DND-41 (cell line): ENCODE data around the gene ITPR3.

Source experiments
- ATAC-seq: fragments of 200-7000 bp; cut with Tn5 transposase; 3 replicates; pipeline ENCODE4 v1.9.1; 2021; ENCODE audit warnings: low read depth; ENCODE audit not compliant: insufficient read depth
- DNase-seq: peaks from one replicate; pipeline ENCODE4 v3.0.0-alpha.2; 2020
- H2AFZ ChIP-seq: 2 replicates; pipeline ENCODE4 v1.6.0; 2012; ENCODE audit warnings: low read depth, low read length
- H3K27ac ChIP-seq: 2 replicates; pipeline ENCODE4 v1.5.1; 2012; ENCODE audit warnings: low read length, inconsistent platforms
- H3K27me3 ChIP-seq: fragments of 200-600 bp; sonication (generic); 2 replicates; pipeline ENCODE4 v1.6.0; 2012; ENCODE audit warnings: low read length, mild to moderate bottlenecking, inconsistent platforms; ENCODE audit not compliant: insufficient read depth, poor library complexity
- H3K36me3 ChIP-seq: 2 replicates; pipeline ENCODE4 v1.5.1; 2012; ENCODE audit warnings: low read length, inconsistent platforms; ENCODE audit not compliant: insufficient read depth
- H3K4me1 ChIP-seq: 2 replicates; pipeline ENCODE4 v1.5.1; 2012; ENCODE audit warnings: mild to moderate bottlenecking, low read length; ENCODE audit not compliant: insufficient read depth
- H3K4me2 ChIP-seq: 2 replicates; pipeline ENCODE4 v1.6.0; 2012; ENCODE audit warnings: mild to moderate bottlenecking, moderate library complexity, low read length, inconsistent platforms; ENCODE audit not compliant: insufficient read depth
- H3K4me3 ChIP-seq, 2 experiments: fragments of 200-600 bp in 1 of 2; shearing (Covaris generic) in 1 of 2; 2 replicates each; pipeline ENCODE4 v1.5.1; 2012 to 2016; ENCODE audit warnings: inconsistent platforms in 2 of 2, low read length in 2 of 2, mild to moderate bottlenecking in 2 of 2, low read depth in 1 of 2, moderate library complexity in 1 of 2
- H3K79me2 ChIP-seq: 2 replicates; pipeline ENCODE4 v1.6.0; 2012; ENCODE audit warnings: low read length, inconsistent platforms; ENCODE audit not compliant: insufficient read depth
- H3K9ac ChIP-seq: 2 replicates; pipeline ENCODE4 v1.6.0; 2012; ENCODE audit warnings: low read depth, mild to moderate bottlenecking, inconsistent platforms, low read length, moderate library complexity
- H3K9me3 ChIP-seq: 2 replicates; pipeline ENCODE4 v1.5.1; 2012; ENCODE audit warnings: low read length, moderate library complexity, mild to moderate bottlenecking, inconsistent platforms; ENCODE audit not compliant: insufficient read depth, severe bottlenecking
- H4K20me1 ChIP-seq: 2 replicates; pipeline ENCODE4 v1.6.0; 2012; ENCODE audit warnings: low read length; ENCODE audit not compliant: insufficient read depth
- EZH2 ChIP-seq: IDR thresholded peaks from 3 replicates; pipeline ENCODE4 v1.6.1; 2012; ENCODE audit warnings: borderline replicate concordance, low read depth, mild to moderate bottlenecking, moderate library complexity, low read length, inconsistent platforms; ENCODE audit not compliant: severe bottlenecking
- TF ChIP-seq, protein P1 (sequence below): IDR thresholded peaks from 2 replicates; pipeline ENCODE4 v1.5.1; 2012; ENCODE audit warnings: borderline replicate concordance, low read length, moderate library complexity, mild to moderate bottlenecking; ENCODE audit not compliant: poor library complexity, severe bottlenecking; ENCODE audit errors: extremely low read depth

ITPR3 gene

DNA sequence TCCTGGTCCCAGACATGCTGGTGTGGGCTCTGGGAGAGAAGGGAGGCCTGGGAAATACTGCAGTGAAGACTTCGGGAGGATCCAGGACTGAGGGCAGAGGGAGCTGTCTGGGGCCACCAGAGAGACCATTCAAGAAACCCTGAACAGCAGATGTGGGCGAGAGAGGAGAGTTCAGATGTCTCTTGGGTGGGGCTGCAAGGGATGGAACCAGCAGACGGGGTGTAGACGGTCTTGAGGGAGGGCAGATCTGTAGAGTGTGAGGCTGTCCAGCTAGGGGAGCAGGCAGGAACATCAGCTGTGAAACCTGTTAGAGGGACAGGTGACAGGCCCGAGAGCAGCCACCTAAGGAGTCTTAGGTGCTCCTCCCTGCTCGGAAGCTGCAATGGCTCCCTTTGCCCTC lies 38.9 kb downstream of the ITPR3 start:
- H3K9ac ChIP-seq: no peak overlapping the region
- H3K4me3 ChIP-seq: no peak overlapping the region
- H3K9me3 ChIP-seq: no peaks in the 10 kb centered on the region
- DNase-seq: no peak
- H3K27me3 ChIP-seq: no peaks in the 10 kb centered on the region
- TF ChIP-seq EZH2: no peak
- TF ChIP-seq, protein P1, sequence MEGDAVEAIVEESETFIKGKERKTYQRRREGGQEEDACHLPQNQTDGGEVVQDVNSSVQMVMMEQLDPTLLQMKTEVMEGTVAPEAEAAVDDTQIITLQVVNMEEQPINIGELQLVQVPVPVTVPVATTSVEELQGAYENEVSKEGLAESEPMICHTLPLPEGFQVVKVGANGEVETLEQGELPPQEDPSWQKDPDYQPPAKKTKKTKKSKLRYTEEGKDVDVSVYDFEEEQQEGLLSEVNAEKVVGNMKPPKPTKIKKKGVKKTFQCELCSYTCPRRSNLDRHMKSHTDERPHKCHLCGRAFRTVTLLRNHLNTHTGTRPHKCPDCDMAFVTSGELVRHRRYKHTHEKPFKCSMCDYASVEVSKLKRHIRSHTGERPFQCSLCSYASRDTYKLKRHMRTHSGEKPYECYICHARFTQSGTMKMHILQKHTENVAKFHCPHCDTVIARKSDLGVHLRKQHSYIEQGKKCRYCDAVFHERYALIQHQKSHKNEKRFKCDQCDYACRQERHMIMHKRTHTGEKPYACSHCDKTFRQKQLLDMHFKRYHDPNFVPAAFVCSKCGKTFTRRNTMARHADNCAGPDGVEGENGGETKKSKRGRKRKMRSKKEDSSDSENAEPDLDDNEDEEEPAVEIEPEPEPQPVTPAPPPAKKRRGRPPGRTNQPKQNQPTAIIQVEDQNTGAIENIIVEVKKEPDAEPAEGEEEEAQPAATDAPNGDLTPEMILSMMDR: no peak
- H2AFZ ChIP-seq: no peak overlapping the region
- no peaks in the 10 kb centered on the region for H3K79me2 ChIP-seq
- H3K4me1 ChIP-seq: no peaks in the 10 kb centered on the region
- ATAC-seq: no peak
- H3K4me2 ChIP-seq: no peak overlapping the region
- H3K36me3 ChIP-seq: peaks cover 72% of the 10 kb centered on the region
- H3K27ac ChIP-seq: no peak overlapping the region
- H4K20me1 ChIP-seq: peaks cover 25% of the 10 kb centered on the region

DNA sequence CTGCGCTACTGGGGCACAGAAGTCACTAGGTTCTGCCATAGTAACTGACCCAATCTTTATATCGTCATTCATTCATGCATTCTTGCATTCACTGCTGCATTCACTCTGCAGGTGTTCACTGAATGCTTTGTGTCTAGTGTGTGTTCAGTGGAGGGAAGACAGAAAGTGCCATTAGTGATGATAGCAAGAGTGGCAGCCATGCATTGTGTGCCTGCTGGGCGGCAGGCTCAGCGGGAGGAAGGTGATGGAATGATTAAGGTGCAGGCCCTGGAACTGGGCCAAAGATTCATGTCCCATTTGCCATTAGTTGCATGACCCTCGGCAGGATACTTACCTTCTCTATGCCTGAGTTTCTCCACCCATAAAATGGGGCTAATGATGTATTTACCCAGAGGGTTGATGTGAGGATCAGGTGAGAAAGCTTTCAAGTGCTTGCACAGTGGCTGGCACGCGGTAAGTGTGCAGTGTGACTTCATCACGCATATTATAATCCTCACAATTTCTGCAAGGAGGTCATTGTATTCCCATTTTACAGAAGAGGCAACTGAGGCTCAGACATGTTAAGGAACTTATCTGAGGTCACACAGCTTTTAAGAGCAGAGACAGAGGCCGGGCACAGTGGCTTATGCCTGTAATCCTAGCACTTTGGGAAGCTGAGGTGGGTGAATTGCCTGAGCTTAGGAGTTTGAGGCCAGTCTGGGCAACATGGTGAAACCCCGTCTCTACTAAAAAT lies 40.1 kb downstream of the ITPR3 start:
- H4K20me1 ChIP-seq: peaks cover 22% of the 10 kb centered on the region; the same call in 1 of the 2 replicates
- H3K9ac ChIP-seq: no peak overlapping the region
- no peaks in the 10 kb centered on the region for H3K27me3 ChIP-seq
- H3K4me3 ChIP-seq: no peak overlapping the region
- H3K4me2 ChIP-seq: no peak overlapping the region
- TF ChIP-seq, protein P1: no peak
- TF ChIP-seq EZH2: no peak
- H3K36me3 ChIP-seq: peaks cover 84% of the 10 kb centered on the region
- H3K27ac ChIP-seq: no peak overlapping the region
- no peak for ATAC-seq
- no peaks in the 10 kb centered on the region for H3K4me1 ChIP-seq
- no peak overlapping the region for H2AFZ ChIP-seq
- no peak for DNase-seq
- no peaks in the 10 kb centered on the region for H3K79me2 ChIP-seq
- H3K9me3 ChIP-seq: no peaks in the 10 kb centered on the region

DNA sequence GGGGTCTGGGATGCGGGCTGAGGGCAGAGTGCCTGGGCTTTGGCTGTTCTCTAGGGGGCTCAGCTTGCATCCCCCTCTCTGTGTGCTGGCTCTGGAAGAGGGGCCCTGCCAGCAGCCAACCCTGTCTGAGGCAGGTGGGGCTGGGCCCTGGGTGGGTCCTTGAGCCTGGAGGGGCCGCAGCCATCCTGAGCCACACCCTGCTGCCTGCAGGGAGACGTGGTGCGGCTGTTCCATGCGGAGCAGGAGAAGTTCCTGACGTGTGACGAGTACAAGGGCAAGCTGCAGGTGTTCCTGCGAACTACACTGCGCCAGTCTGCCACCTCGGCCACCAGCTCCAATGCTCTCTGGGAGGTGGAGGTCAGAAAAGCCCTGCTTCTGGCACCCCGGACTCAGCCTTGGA lies 41.2 kb downstream of the ITPR3 start:
- Histone ChIP-seq H3K4me3 (no peak overlapping the region), H4K20me1 (peaks cover 14% of the 10 kb centered on the region; the same call in 1 of the 2 replicates), H3K36me3 (peaks cover 85% of the 10 kb centered on the region), H3K9ac (no peak overlapping the region), H3K27ac (no peak overlapping the region), H3K4me1 (no peaks in the 10 kb centered on the region), H3K4me2 (no peak overlapping the region), H3K27me3 (no peaks in the 10 kb centered on the region), H2AFZ (no peak overlapping the region), H3K9me3 (no peaks in the 10 kb centered on the region), H3K79me2 (no peaks in the 10 kb centered on the region)
- TF ChIP-seq, protein P1: no peak
- no peak for TF ChIP-seq EZH2
- DNase-seq (no peak), ATAC-seq (no peak)
